ENCODE measurements around the gene PKMYT1. TPM values are rescaled to one million over a fixed set of nuclear protein-coding genes. Genes with fewer than 3 reads are reported as not detected.

PKMYT1 gene
- total RNA-seq, 2 experiments from 2014 or later, result 104 to 195 TPM

DNA sequence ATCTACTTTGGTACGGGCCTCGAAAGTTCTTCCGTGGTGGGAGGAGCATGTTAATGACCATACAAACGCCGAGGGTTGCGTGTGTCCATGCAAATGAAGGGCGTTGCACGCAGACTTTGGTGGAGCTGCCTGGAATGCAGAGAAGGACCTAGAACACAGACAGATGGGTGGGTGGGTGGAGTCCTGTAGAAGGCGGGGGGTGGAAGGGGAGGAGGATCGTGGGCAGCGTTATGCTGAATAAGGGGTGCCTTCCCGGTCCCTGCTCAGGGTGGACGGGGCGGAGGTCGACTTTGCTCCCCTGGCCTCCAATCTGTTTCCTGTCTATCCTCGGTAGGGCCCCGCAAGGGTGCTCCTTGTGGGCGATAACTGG lies 11.9 kb downstream of the PKMYT1 start:
- Histone ChIP-seq H3K4me1 (ENCODE audit: insufficient read depth, low read length, poor library complexity, severe bottlenecking) (peaks cover 63% of the 10 kb centered on the region), H2AFZ (ENCODE audit: low read length) (no peak overlapping the region; the same call in 1 of the 2 replicates), H3K4me2 (ENCODE audit: low read length) (peak overlapping the region; percentile 74), H3K27ac (ENCODE audit: low read depth, low read length, poor library complexity, severe bottlenecking) (peak overlapping the region; percentile 47), H4K20me1 (ENCODE audit: insufficient read depth, low read length) (peaks cover 6% of the 10 kb centered on the region; the same call in 1 of the 2 replicates), H3K36me3 (ENCODE audit: insufficient read depth, low read length) (peaks cover 32% of the 10 kb centered on the region; the same call in 1 of the 2 replicates), H3K4me3 (ENCODE audit: low read depth, low read length, poor library complexity, severe bottlenecking) (peak overlapping the region; percentile 99), H3K9me2 (ENCODE audit: insufficient read depth, low read length) (no peaks in the 10 kb centered on the region), H3K9me3 (ENCODE audit: low read length) (no peaks in the 10 kb centered on the region), H3K79me2 (ENCODE audit: insufficient read depth, low read depth, low read length) (no peaks in the 10 kb centered on the region; the same call in 1 of the 2 replicates)
- no TSS peak for BruUV-seq (replicated peaks)
- TF ChIP-seq, protein P1, sequence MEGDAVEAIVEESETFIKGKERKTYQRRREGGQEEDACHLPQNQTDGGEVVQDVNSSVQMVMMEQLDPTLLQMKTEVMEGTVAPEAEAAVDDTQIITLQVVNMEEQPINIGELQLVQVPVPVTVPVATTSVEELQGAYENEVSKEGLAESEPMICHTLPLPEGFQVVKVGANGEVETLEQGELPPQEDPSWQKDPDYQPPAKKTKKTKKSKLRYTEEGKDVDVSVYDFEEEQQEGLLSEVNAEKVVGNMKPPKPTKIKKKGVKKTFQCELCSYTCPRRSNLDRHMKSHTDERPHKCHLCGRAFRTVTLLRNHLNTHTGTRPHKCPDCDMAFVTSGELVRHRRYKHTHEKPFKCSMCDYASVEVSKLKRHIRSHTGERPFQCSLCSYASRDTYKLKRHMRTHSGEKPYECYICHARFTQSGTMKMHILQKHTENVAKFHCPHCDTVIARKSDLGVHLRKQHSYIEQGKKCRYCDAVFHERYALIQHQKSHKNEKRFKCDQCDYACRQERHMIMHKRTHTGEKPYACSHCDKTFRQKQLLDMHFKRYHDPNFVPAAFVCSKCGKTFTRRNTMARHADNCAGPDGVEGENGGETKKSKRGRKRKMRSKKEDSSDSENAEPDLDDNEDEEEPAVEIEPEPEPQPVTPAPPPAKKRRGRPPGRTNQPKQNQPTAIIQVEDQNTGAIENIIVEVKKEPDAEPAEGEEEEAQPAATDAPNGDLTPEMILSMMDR (conservative IDR thresholded peaks at IDR 0.05; ENCODE audit: low read length), result no peak
- TF ChIP-seq EZH2phosphoT487 (IDR thresholded peaks at IDR 0.05; ENCODE audit: borderline replicate concordance, low read depth, low read length), result no peak
- DNase-seq (ENCODE audit: low spot score), result peak; percentile 52
- ChIA-PET CTCF (ENCODE audit: unreplicated experiment) (no interaction called here), POLR2A (no interaction called here)
- intact Hi-C loops (cut with micrococcal nuclease; ENCODE audit: unreplicated experiment), result no loop called here

DNA sequence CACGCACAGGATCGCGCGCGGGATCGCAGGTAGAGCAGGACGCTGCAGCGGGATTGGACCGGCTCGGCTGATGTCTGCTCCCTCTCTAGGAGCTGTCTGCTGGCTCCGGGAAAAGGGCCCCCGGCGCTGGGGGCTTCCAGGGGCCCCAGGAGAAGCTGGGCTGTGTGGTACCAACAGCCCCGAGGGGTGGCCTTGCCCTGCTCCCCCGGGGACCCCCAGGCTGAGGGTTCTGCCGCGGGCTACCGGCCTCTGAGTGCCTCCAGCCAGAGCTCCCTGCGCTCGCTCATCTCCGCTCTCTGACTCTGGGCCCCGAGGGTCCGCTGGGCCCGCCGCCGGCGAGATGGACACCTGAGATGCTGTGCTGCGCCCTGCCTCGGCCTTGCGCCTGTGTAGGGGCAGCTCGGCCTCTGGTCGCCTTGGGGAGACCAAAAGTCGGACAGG lies 12.5 kb downstream of the PKMYT1 start:
- Histone ChIP-seq H3K9me2 (ENCODE audit: insufficient read depth, low read length) (no peaks in the 10 kb centered on the region), H3K79me2 (ENCODE audit: insufficient read depth, low read depth, low read length) (no peaks in the 10 kb centered on the region; the same call in 1 of the 2 replicates), H4K20me1 (ENCODE audit: insufficient read depth, low read length) (peaks cover 6% of the 10 kb centered on the region; the same call in 1 of the 2 replicates), H3K9me3 (ENCODE audit: low read length) (no peaks in the 10 kb centered on the region), H2AFZ (ENCODE audit: low read length) (no peak overlapping the region), H3K27ac (ENCODE audit: low read depth, low read length, poor library complexity, severe bottlenecking) (no peak overlapping the region), H3K36me3 (ENCODE audit: insufficient read depth, low read length) (peaks cover 26% of the 10 kb centered on the region; the same call in 1 of the 2 replicates), H3K4me2 (ENCODE audit: low read length) (peak overlapping the region; percentile 74; the same call in 1 of the 2 replicates), H3K4me1 (ENCODE audit: insufficient read depth, low read length, poor library complexity, severe bottlenecking) (peaks cover 69% of the 10 kb centered on the region), H3K4me3 (ENCODE audit: low read depth, low read length, poor library complexity, severe bottlenecking) (no peak overlapping the region)
- ChIA-PET CTCF (ENCODE audit: unreplicated experiment) (no interaction called here), POLR2A (no interaction called here)
- no peak for DNase-seq (ENCODE audit: low spot score)
- BruUV-seq (replicated peaks), result no TSS peak
- intact Hi-C loops (cut with micrococcal nuclease; ENCODE audit: unreplicated experiment), result no loop called here
- TF ChIP-seq, protein P1 (conservative IDR thresholded peaks at IDR 0.05; ENCODE audit: low read length), result no peak
- no peak for TF ChIP-seq EZH2phosphoT487 (IDR thresholded peaks at IDR 0.05; ENCODE audit: borderline replicate concordance, low read depth, low read length)

DNA sequence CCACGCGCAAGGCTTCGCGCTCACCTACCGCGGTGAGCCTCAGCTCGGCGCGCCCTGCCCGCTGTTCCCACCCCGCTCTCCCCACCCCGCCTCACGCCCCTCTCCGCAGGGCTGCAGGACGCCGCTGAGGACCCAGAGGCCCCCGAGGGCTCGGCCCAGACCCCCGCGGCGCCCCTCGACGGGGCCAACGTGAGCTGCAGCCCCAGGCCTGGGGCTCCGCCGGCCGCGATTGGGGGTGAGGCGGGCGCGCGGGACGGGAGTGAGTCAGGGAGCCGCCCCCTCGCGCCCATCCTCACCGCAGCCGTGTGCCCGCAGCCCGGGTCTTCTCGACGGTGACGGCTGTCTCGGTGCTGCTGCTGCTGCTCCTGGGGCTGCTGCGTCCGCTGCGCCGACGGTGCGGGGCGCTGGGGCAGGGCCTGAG lies 13.0 kb downstream of the PKMYT1 start:
- Histone ChIP-seq H3K9me3 (ENCODE audit: low read length) (no peaks in the 10 kb centered on the region), H3K36me3 (ENCODE audit: insufficient read depth, low read length) (peaks cover 20% of the 10 kb centered on the region; the same call in 1 of the 2 replicates), H3K4me2 (ENCODE audit: low read length) (no peak overlapping the region), H3K9me2 (ENCODE audit: insufficient read depth, low read length) (no peaks in the 10 kb centered on the region), H3K4me1 (ENCODE audit: insufficient read depth, low read length, poor library complexity, severe bottlenecking) (peaks cover 66% of the 10 kb centered on the region), H3K4me3 (ENCODE audit: low read depth, low read length, poor library complexity, severe bottlenecking) (no peak overlapping the region), H4K20me1 (ENCODE audit: insufficient read depth, low read length) (peaks cover 6% of the 10 kb centered on the region; the same call in 1 of the 2 replicates), H2AFZ (ENCODE audit: low read length) (no peak overlapping the region), H3K27ac (ENCODE audit: low read depth, low read length, poor library complexity, severe bottlenecking) (no peak overlapping the region), H3K79me2 (ENCODE audit: insufficient read depth, low read depth, low read length) (no peaks in the 10 kb centered on the region; the same call in 1 of the 2 replicates)
- no TSS peak for BruUV-seq (replicated peaks)
- TF ChIP-seq, protein P1 (conservative IDR thresholded peaks at IDR 0.05; ENCODE audit: low read length), result no peak
- no peak for TF ChIP-seq EZH2phosphoT487 (IDR thresholded peaks at IDR 0.05; ENCODE audit: borderline replicate concordance, low read depth, low read length)
- ChIA-PET CTCF (ENCODE audit: unreplicated experiment) (no interaction called here), POLR2A (no interaction called here)
- no peak for DNase-seq (ENCODE audit: low spot score)
- intact Hi-C loops (cut with micrococcal nuclease; ENCODE audit: unreplicated experiment), result no loop called here
